Measurements from ENCODE around the gene LY6G6D. TPM values are rescaled to one million over a fixed set of nuclear protein-coding genes. Genes with fewer than 3 reads are reported as not detected.

The LY6G6D gene
- total RNA-seq, 1 donor from 2014 or later, result not detected

- H3K4me3 Mint-ChIP-seq, result peak overlapping the region; percentile 99
- DNase-seq, result no peak
- intact Hi-C loops (cut with micrococcal nuclease), result loop anchor here (2.0 kb wide), 1 partner anchor 21 kb away; the partner anchor contains the start of gene LY6G5C
Observed at GRCh38 chr6:31701666-31702404, 13.3 kb upstream of the LY6G6D start.

GRCh38 chr6:31702405-31702818 lies 12.7 kb upstream of the LY6G6D start:
- no peak for TF ChIP-seq CTCF (IDR thresholded peaks at IDR 0.05)
- Mint-ChIP-seq H3K4me1 (peaks cover 28% of the 10 kb centered on the region), H3K9me3 (no peaks in the 10 kb centered on the region), H3K4me3 (peak overlapping the region; percentile 99), H3K27ac (peak overlapping the region; percentile 89), H3K27me3 (no peaks in the 10 kb centered on the region), H3K36me3 (ENCODE audit: low read depth) (peaks cover 38% of the 10 kb centered on the region)
- DNase-seq, result no peak
- ATAC-seq (ENCODE audit: low read depth), result no peak
- ChIA-PET POLR2A (interaction anchor here (0.5 to 4.1 kb wide), 28 partner anchors 7 to 1569 kb away, joined by 3 to 32 read pairs (median 6); partner anchors contain the start of genes BAG6, CLIC1, DDAH2 and EHMT2), CTCF (interaction anchor here (1.0 to 1.5 kb wide), 2 partner anchors 50 to 185 kb away, joined by 3 to 5 read pairs; partner anchors contain the start of gene BAG6)
- intact Hi-C loops (cut with micrococcal nuclease), result loop anchor here (2.0 kb wide), 1 partner anchor 22 kb away; the partner anchor contains the start of gene LY6G5C

More at GRCh38 chr6:31701666-31702404, 13.3 kb upstream of the LY6G6D start:
- H3K4me1 Mint-ChIP-seq, result peaks cover 28% of the 10 kb centered on the region
- peaks cover 44% of the 10 kb centered on the region for H3K36me3 Mint-ChIP-seq (ENCODE audit: low read depth)
- no peak for TF ChIP-seq CTCF (IDR thresholded peaks at IDR 0.05)
- no peaks in the 10 kb centered on the region for H3K27me3 Mint-ChIP-seq
- H3K9me3 Mint-ChIP-seq, result no peaks in the 10 kb centered on the region
- H3K27ac Mint-ChIP-seq, result peak overlapping the region; percentile 89
- ChIA-PET CTCF (no interaction called here), POLR2A (interaction anchor here (1.0 to 4.1 kb wide), 9 partner anchors 25 to 1569 kb away, joined by 3 to 32 read pairs (median 6); partner anchors contain the start of genes BAG6, CLIC1, HSPA1A and HSPA1L)
- no peak for ATAC-seq (ENCODE audit: low read depth)

- Mint-ChIP-seq H3K27me3 (no peaks in the 10 kb centered on the region), H3K27ac (peak within 1 kb of the TSS; percentile 89), H3K36me3 (ENCODE audit: low read depth) (peaks cover 32% of the 10 kb centered on the region), H3K9me3 (no peaks in the 10 kb centered on the region), H3K4me3 (peak within 1 kb of the TSS; percentile 99), H3K4me1 (peaks cover 28% of the 10 kb centered on the region)
- DNase-seq (peak; percentile 94), ATAC-seq (ENCODE audit: low read depth) (peak; percentile 93)
- ChIA-PET POLR2A (interaction anchor here (0.5 to 4.1 kb wide), 49 partner anchors 8 to 1586 kb away, joined by 3 to 32 read pairs (median 5); partner anchors contain the start of genes BAG6, C6orf47, CLIC1 and CSNK2B), CTCF (interaction anchor here (1.0 to 1.5 kb wide), 3 partner anchors 26 to 184 kb away, joined by 3 to 5 read pairs (median 3); partner anchors contain the start of gene BAG6)
- intact Hi-C loops (cut with micrococcal nuclease), result loop anchor here (1.0 to 2.0 kb wide), 9 partner anchors 22 to 156 kb away; partner anchors contain the start of genes BAG6, HSPA1B, LY6G5C and NFKBIL1
- no peak for TF ChIP-seq CTCF (IDR thresholded peaks at IDR 0.05)
Observed at GRCh38 chr6:31702819-31703716, 12.1 kb upstream of the LY6G6D start, which contains the start of gene ABHD16A. Gene ABHD16A (minus strand): TSS chr6:31703324. CDS start chr6:31703281, 43 bp downstream.

- no peak for DNase-seq
- Mint-ChIP-seq H3K9me3 (no peaks in the 10 kb centered on the region), H3K4me3 (no peak overlapping the region), H3K4me1 (peaks cover 30% of the 10 kb centered on the region), H3K27me3 (no peaks in the 10 kb centered on the region), H3K27ac (no peak overlapping the region), H3K36me3 (ENCODE audit: low read depth) (peaks cover 16% of the 10 kb centered on the region)
- no peak for ATAC-seq (ENCODE audit: low read depth)
- ChIA-PET CTCF (no interaction called here), POLR2A (interaction anchor here (0.6 kb wide), 1 partner anchor 84 kb away, joined by 5 read pairs; no protein-coding TSS in a partner anchor)
- intact Hi-C loops (cut with micrococcal nuclease), result no loop called here
- no peak for TF ChIP-seq CTCF (IDR thresholded peaks at IDR 0.05)
Observed at GRCh38 chr6:31705931-31706330, 9.2 kb upstream of the LY6G6D start.
